HFFc6 (cell line): ENCODE results near the gene DEDD2. TPM values are rescaled to one million over a fixed set of nuclear protein-coding genes. Genes with fewer than 3 reads are reported as not detected.

Experiments used
- DNase-seq: peaks from one replicate; pipeline ENCODE4 v3.0.0-alpha.2; 2018
- H3K27ac Mint-ChIP-seq: 2 replicates; pipeline ENCODE4 v1.8.0; 2020; ENCODE audit warnings: mild to moderate bottlenecking, mixed read lengths
- H3K27me3 Mint-ChIP-seq: 2 replicates; pipeline ENCODE4 v1.8.0; 2021; ENCODE audit warnings: mild to moderate bottlenecking, moderate library complexity, mixed read lengths; ENCODE audit not compliant: insufficient read depth
- H3K36me3 Mint-ChIP-seq: 2 replicates; pipeline ENCODE4 v1.8.0; 2021; ENCODE audit warnings: low read depth, mixed read lengths
- H3K4me1 Mint-ChIP-seq: 2 replicates; pipeline ENCODE4 v1.8.0; 2020; ENCODE audit warnings: low read depth, mixed read lengths
- H3K4me3 Mint-ChIP-seq: 2 replicates; pipeline ENCODE4 v1.8.0; 2020; ENCODE audit warnings: mild to moderate bottlenecking, moderate library complexity, mixed read lengths
- H3K9me3 Mint-ChIP-seq: 2 replicates; pipeline ENCODE4 v1.8.0; 2020; ENCODE audit warnings: mild to moderate bottlenecking, mixed read lengths
- CTCF ChIP-seq: fragments of 200-600 bp; sonication (generic); IDR thresholded peaks from 2 replicates; pipeline ENCODE4 v1.5.0; 2021; ENCODE audit warnings: antibody characterized with exemption, mild to moderate bottlenecking
- total RNA-seq, 6 experiments: library from RNA; stranded (reverse); fragmentation: NEBNext Ultra II Directional; extraction: Animal tissue kit (Norgen Biotek cat#: 25700); gene quantifications; 2 replicates in 1 of 6; 3 replicates in 5 of 6; pipeline ENCODE4 v1.2.3, GENCODE V29; 2021

The DEDD2 gene
- total RNA-seq, 6 experiments from 2014 or later: 19.2 to 24.9 (median 20.2) TPM

- peak overlapping the region; percentile 88 for H3K27ac Mint-ChIP-seq
- peaks cover 14% of the 10 kb centered on the region for H3K36me3 Mint-ChIP-seq
- peak; percentile 92 for DNase-seq
- peak; percentile 78 for TF ChIP-seq CTCF
- no peaks in the 10 kb centered on the region for H3K9me3 Mint-ChIP-seq
- peaks cover 16% of the 10 kb centered on the region for H3K27me3 Mint-ChIP-seq
- peaks cover 60% of the 10 kb centered on the region for H3K4me1 Mint-ChIP-seq
- peak overlapping the region; percentile 96 for H3K4me3 Mint-ChIP-seq
These were observed 27.1 kb upstream of the DEDD2 start for GRCh38 chr19:42244347-42245220.

- no peak for TF ChIP-seq CTCF
- H3K4me3 Mint-ChIP-seq: peak within 1 kb of the TSS; percentile 96
- peaks cover 16% of the 10 kb centered on the region for H3K27me3 Mint-ChIP-seq
- H3K9me3 Mint-ChIP-seq: no peaks in the 10 kb centered on the region
- peak; percentile 99 for DNase-seq
- peaks cover 61% of the 10 kb centered on the region for H3K4me1 Mint-ChIP-seq
- peaks cover 20% of the 10 kb centered on the region for H3K36me3 Mint-ChIP-seq
- peak within 1 kb of the TSS; percentile 90 for H3K27ac Mint-ChIP-seq
These were observed 25.3 kb upstream of the DEDD2 start, which contains the start of gene GSK3A for GRCh38 chr19:42242512-42243409. TSS of gene GSK3A (minus strand) at chr19:42242602. CDS start at chr19:42242465, 137 bp downstream.

GRCh38 chr19:42242069-42242511 lies 24.6 kb upstream of the DEDD2 start:
- Mint-ChIP-seq H3K27me3 (peaks cover 16% of the 10 kb centered on the region), H3K9me3 (no peaks in the 10 kb centered on the region), H3K27ac (peak overlapping the region; percentile 83), H3K36me3 (peaks cover 20% of the 10 kb centered on the region), H3K4me3 (peak overlapping the region; percentile 95), H3K4me1 (peaks cover 59% of the 10 kb centered on the region)
- TF ChIP-seq CTCF: no peak
- DNase-seq: no peak

GRCh38 chr19:42241279-42241678 lies 23.8 kb upstream of the DEDD2 start:
- Mint-ChIP-seq H3K4me3 (peak overlapping the region; percentile 95), H3K36me3 (peaks cover 27% of the 10 kb centered on the region), H3K4me1 (peaks cover 51% of the 10 kb centered on the region), H3K27me3 (peaks cover 16% of the 10 kb centered on the region), H3K9me3 (no peaks in the 10 kb centered on the region), H3K27ac (peak overlapping the region; percentile 83)
- TF ChIP-seq CTCF: no peak
- DNase-seq: no peak

- Mint-ChIP-seq H3K4me1 (peaks cover 35% of the 10 kb centered on the region), H3K9me3 (no peaks in the 10 kb centered on the region), H3K4me3 (peak overlapping the region; percentile 95; the same call in 1 of the 2 replicates), H3K36me3 (peaks cover 38% of the 10 kb centered on the region), H3K27me3 (peaks cover 16% of the 10 kb centered on the region), H3K27ac (peak overlapping the region; percentile 42; the same call in 1 of the 2 replicates)
- TF ChIP-seq CTCF: no peak
- DNase-seq: no peak
These were observed 22.2 kb upstream of the DEDD2 start for GRCh38 chr19:42239544-42240220.
